ENCODE data around the gene KIF16B. TPM values are rescaled to one million over a fixed set of nuclear protein-coding genes. Genes with fewer than 3 reads are reported as not detected.

Gene KIF16B
- total and polyA plus RNA-seq, 9 of the 15 experiments (the other 6 are each of a cell fraction or from before 2014, with no cell fraction given) = 1.00 to 10.6 (median 8.5) TPM

GRCh38 chr20:16539280-16540021 is 33.8 kb downstream of the KIF16B start:
- intact Hi-C loops (cut with micrococcal nuclease) (no loop called here), in situ Hi-C loops (cut with MboI) (no loop called here)
- Histone ChIP-seq H3K9me3 (replicated peaks; ENCODE audit: control insufficient read depth, insufficient read depth, low read depth, low read length) (no peaks in the 10 kb centered on the region), H3K9ac (ENCODE audit: insufficient read depth in 1 of 2, low read depth in 2 of 2, low read length in 2 of 2) (no peak overlapping the region), H3K27ac (ENCODE audit: extremely low read depth, low read depth, low read length) (no peak overlapping the region), H3K4me1 (replicated peaks in 1 of 2; ENCODE audit: control insufficient read depth in 2 of 2, insufficient read depth in 2 of 2, low read length in 2 of 2) (no peaks in the 10 kb centered on the region), H3K9me1 (ENCODE audit: control insufficient read depth, insufficient read depth, low read length) (no peaks in the 10 kb centered on the region), H3K36me3 (ENCODE audit: control insufficient read depth, insufficient read depth, low read length) (no peaks in the 10 kb centered on the region), H3K27me3 (ENCODE audit: control insufficient read depth in 2 of 2, insufficient read depth in 2 of 2, low read length in 2 of 2) (no peaks in the 10 kb centered on the region), H4K20me1 (replicated peaks; ENCODE audit: control insufficient read depth, insufficient read depth, low read length) (no peaks in the 10 kb centered on the region), H3K79me2 (ENCODE audit: control insufficient read depth, insufficient read depth, low read length) (no peaks in the 10 kb centered on the region), H2AFZ (ENCODE audit: low read depth, low read length) (no peak overlapping the region), H3K4me3 (no peak overlapping the region), H3K4me2 (ENCODE audit: insufficient read depth, low read length) (no peak overlapping the region)
- WGBS (ENCODE audit: insufficient coverage, low coverage, missing lambda C conversion rate) = 59% methylated on average over 4 of the region's 5 CpGs
- ChIA-PET POLR2A (interaction anchor here (1.1 kb wide), 1 partner anchor 9 kb away, joined by 4 read pairs; no protein-coding TSS in a partner anchor), CTCF (ENCODE audit: low intra/inter-chr PET ratio) (no interaction called here)
- no peak for FAIRE-seq
- BruUV-seq (replicated peaks) = no TSS peak
- TF ChIP-seq MTF1 (CRISPR knock-in tag; IDR thresholded peaks at IDR 0.05; ENCODE audit: borderline replicate concordance) (no peak), SMARCA5 (IDR thresholded peaks at IDR 0.05) (no peak), STAT6 (CRISPR knock-in tag; IDR thresholded peaks at IDR 0.05) (no peak)
- DNase-seq (ENCODE audit: extremely low read depth in 1 of 4, low spot score in 3 of 4) = no peak
- ATAC-seq = no peak
